ENCODE data around the gene ASMTL. TPM values are rescaled to one million over a fixed set of nuclear protein-coding genes. Genes with fewer than 3 reads are reported as not detected.
"Not testable (repeated sequence)": the region's sequence is repeated elsewhere in the genome, so short reads cannot be mapped to it uniquely, and the experiment has no call there.

The ASMTL gene
- total RNA-seq, 1 donor from 2014 or later: 56.6 TPM

- intact Hi-C loops (cut with micrococcal nuclease): loop anchor here (1.0 to 5.0 kb wide), 7 partner anchors 10 to 99 kb away; partner anchors contain the start of gene P2RY8
Observed at GRCh38 chrX:1482530-1482928, 29.8 kb upstream of the ASMTL start.

- intact Hi-C loops (cut with micrococcal nuclease): loop anchor here (1.0 to 5.0 kb wide), 9 partner anchors 10 to 99 kb away; partner anchors contain the start of gene P2RY8
Observed at GRCh38 chrX:1481636-1482529, 29.2 kb upstream of the ASMTL start.

- intact Hi-C loops (cut with micrococcal nuclease): loop anchor here (5.0 kb wide), 1 partner anchor 42 kb away; no protein-coding TSS in a partner anchor
Observed at GRCh38 chrX:1480082-1480785, 27.5 kb upstream of the ASMTL start.

GRCh38 chrX:1477801-1478458 lies 25.2 kb upstream of the ASMTL start:
- intact Hi-C loops (cut with micrococcal nuclease): no loop called here

- intact Hi-C loops (cut with micrococcal nuclease): no loop called here
Observed at GRCh38 chrX:1477229-1477628, 24.5 kb upstream of the ASMTL start.

GRCh38 chrX:1476682-1477081 lies 24.0 kb upstream of the ASMTL start:
- intact Hi-C loops (cut with micrococcal nuclease): no loop called here

- intact Hi-C loops (cut with micrococcal nuclease): no loop called here
Observed at GRCh38 chrX:1475881-1476280, 23.2 kb upstream of the ASMTL start.

- intact Hi-C loops (cut with micrococcal nuclease): no loop called here
Observed at GRCh38 chrX:1475481-1475880, 22.8 kb upstream of the ASMTL start.

- intact Hi-C loops (cut with micrococcal nuclease): not testable (repeated sequence)
Observed at GRCh38 chrX:1474593-1474992, 21.9 kb upstream of the ASMTL start.

GRCh38 chrX:1472975-1473374 lies 20.3 kb upstream of the ASMTL start:
- intact Hi-C loops (cut with micrococcal nuclease): loop anchor here (1.0 kb wide), 1 partner anchor 8 kb away; no protein-coding TSS in a partner anchor

- intact Hi-C loops (cut with micrococcal nuclease): no loop called here
Observed at GRCh38 chrX:1468250-1468772, 15.6 kb upstream of the ASMTL start.

GRCh38 chrX:1466971-1467561 lies 14.4 kb upstream of the ASMTL start:
- intact Hi-C loops (cut with micrococcal nuclease): loop anchor here (1.0 kb wide), 3 partner anchors 13 to 70 kb away; partner anchors contain the start of gene P2RY8

GRCh38 chrX:1466232-1466661 lies 13.5 kb upstream of the ASMTL start:
- intact Hi-C loops (cut with micrococcal nuclease): no loop called here

GRCh38 chrX:1465286-1466231 lies 12.8 kb upstream of the ASMTL start:
- intact Hi-C loops (cut with micrococcal nuclease): no loop called here

GRCh38 chrX:1464971-1465285 lies 12.2 kb upstream of the ASMTL start:
- intact Hi-C loops (cut with micrococcal nuclease): no loop called here

GRCh38 chrX:1464041-1464970 lies 11.6 kb upstream of the ASMTL start:
- intact Hi-C loops (cut with micrococcal nuclease): no loop called here

- intact Hi-C loops (cut with micrococcal nuclease): loop anchor here (1.0 to 2.0 kb wide), 8 partner anchors 8 to 127 kb away; partner anchors contain the start of genes AKAP17A and P2RY8
Observed at GRCh38 chrX:1463581-1463980, 10.9 kb upstream of the ASMTL start.

GRCh38 chrX:1462596-1463251 lies 10.0 kb upstream of the ASMTL start:
- intact Hi-C loops (cut with micrococcal nuclease): loop anchor here (1.0 to 2.0 kb wide), 8 partner anchors 8 to 128 kb away; partner anchors contain the start of genes AKAP17A and P2RY8
